ENCODE data around the gene UNC5C. TPM values are rescaled to one million over a fixed set of nuclear protein-coding genes. Genes with fewer than 3 reads are reported as not detected.

The UNC5C gene
- total and polyA plus RNA-seq, 10 of the 15 experiments (the other 5 are each of a cell fraction or from before 2014, with no cell fraction given), result 0.02 to 2.0 (median 0.15) TPM; not detected in 1

DNA sequence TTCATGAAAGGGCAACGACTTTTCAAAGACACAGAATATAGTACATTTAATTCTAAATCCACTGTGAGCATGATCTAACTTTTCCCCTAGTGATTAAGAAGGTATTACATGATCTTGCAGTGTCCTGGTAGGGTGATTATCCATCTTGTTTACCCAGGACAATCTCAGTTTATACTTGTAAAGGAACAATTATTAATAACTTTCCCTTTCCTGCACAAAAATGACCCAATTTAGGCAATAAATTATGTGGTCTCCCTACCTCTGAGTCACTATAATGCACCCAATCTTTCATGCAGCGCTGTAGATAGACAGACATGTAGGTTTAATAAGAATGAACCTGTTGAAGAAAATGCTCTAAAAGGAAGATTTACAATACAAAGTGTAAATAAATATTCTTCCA lies 22.7 kb downstream of the UNC5C start:
- no TSS peak for BruUV-seq (replicated peaks)
- intact Hi-C loops (cut with micrococcal nuclease; ENCODE audit: unreplicated experiment) (no loop called here), in situ Hi-C loops (cut with MboI) (no loop called here)
- ATAC-seq (peak; percentile 8; the same call in 2 of the 3 replicates), DNase-seq (ENCODE audit: low read depth, low spot score) (no peak), FAIRE-seq (no peak)
- SMC1A ChIA-PET (ENCODE audit: uncharacterized antibody, unreplicated experiment), result interaction anchor here (3.1 to 10.3 kb wide), 2 partner anchors 15 kb away, joined by 19 to 131 read pairs; no protein-coding TSS in a partner anchor
- Histone ChIP-seq H3K4me1 (ENCODE audit: control insufficient read depth, insufficient read depth, low read length) (no peaks in the 10 kb centered on the region; the same call in 1 of the 2 replicates), H3K36me3 (ENCODE audit: control insufficient read depth in 2 of 2, insufficient read depth in 2 of 2, low read length in 1 of 2) (no peaks in the 10 kb centered on the region), H3K79me2 (ENCODE audit: control insufficient read depth, insufficient read depth, low read length) (no peaks in the 10 kb centered on the region), H3K9me3 (replicated peaks; ENCODE audit: control insufficient read depth, insufficient read depth, low read length) (no peaks in the 10 kb centered on the region), H3K4me3 (no peak overlapping the region), H3K9ac (ENCODE audit: control insufficient read depth, insufficient read depth, low read length) (no peak overlapping the region), H2AFZ (ENCODE audit: control insufficient read depth, low read depth, low read length) (no peak overlapping the region), H3K27ac (ENCODE audit: control insufficient read depth, insufficient read depth) (no peak overlapping the region), H4K20me1 (ENCODE audit: control insufficient read depth, insufficient read depth) (no peaks in the 10 kb centered on the region), H3K4me2 (ENCODE audit: control insufficient read depth, insufficient read depth) (no peak overlapping the region), H3K27me3 (replicated peaks in 1 of 2; ENCODE audit: control insufficient read depth in 2 of 2, insufficient read depth in 2 of 2, low read length in 1 of 2) (no peaks in the 10 kb centered on the region)
- RAD21 ChIA-PET (ENCODE audit: unreplicated experiment), result interaction anchor here (1.1 to 2.0 kb wide), 3 partner anchors 13 to 23 kb away, joined by 4 read pairs; partner anchors contain the start of gene UNC5C
- POLR2A ChIA-PET, result interaction anchor here (0.6 kb wide), 1 partner anchor 18 kb away, joined by 4 read pairs; no protein-coding TSS in a partner anchor
- CTCF ChIA-PET, result interaction anchor here (5.4 kb wide), 1 partner anchor 17 kb away, joined by 32 read pairs; no protein-coding TSS in a partner anchor
- no peak for TF ChIP-seq NR2C2 (IDR thresholded peaks at IDR 0.05; ENCODE audit: borderline replicate concordance, control insufficient read depth, insufficient read length, low read depth)
- no peak for TF ChIP-seq ZBED1 (IDR thresholded peaks at IDR 0.05; ENCODE audit: borderline replicate concordance)
- TF ChIP-seq, protein P1, sequence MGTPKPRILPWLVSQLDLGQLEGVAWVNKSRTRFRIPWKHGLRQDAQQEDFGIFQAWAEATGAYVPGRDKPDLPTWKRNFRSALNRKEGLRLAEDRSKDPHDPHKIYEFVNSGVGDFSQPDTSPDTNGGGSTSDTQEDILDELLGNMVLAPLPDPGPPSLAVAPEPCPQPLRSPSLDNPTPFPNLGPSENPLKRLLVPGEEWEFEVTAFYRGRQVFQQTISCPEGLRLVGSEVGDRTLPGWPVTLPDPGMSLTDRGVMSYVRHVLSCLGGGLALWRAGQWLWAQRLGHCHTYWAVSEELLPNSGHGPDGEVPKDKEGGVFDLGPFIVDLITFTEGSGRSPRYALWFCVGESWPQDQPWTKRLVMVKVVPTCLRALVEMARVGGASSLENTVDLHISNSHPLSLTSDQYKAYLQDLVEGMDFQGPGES (IDR thresholded peaks at IDR 0.05), result no peak
- TF ChIP-seq, protein P2, sequence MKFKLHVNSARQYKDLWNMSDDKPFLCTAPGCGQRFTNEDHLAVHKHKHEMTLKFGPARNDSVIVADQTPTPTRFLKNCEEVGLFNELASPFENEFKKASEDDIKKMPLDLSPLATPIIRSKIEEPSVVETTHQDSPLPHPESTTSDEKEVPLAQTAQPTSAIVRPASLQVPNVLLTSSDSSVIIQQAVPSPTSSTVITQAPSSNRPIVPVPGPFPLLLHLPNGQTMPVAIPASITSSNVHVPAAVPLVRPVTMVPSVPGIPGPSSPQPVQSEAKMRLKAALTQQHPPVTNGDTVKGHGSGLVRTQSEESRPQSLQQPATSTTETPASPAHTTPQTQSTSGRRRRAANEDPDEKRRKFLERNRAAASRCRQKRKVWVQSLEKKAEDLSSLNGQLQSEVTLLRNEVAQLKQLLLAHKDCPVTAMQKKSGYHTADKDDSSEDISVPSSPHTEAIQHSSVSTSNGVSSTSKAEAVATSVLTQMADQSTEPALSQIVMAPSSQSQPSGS (IDR thresholded peaks at IDR 0.05; ENCODE audit: low read length), result no peak
- TF ChIP-seq PAX8 (IDR thresholded peaks at IDR 0.05), result no peak
- no peak for TF ChIP-seq BACH1 (IDR thresholded peaks at IDR 0.05; ENCODE audit: borderline replicate concordance)
- TF ChIP-seq SUZ12 (IDR thresholded peaks at IDR 0.05; ENCODE audit: unreplicated experiment), result no peak
- WGBS (ENCODE audit: insufficient coverage, insufficient replicate concordance, low lambda C conversion rate, missing lambda C conversion rate), result 29% methylated on average over 2 of the region's 2 CpGs

Data from GM12878 (cell line).